ENCODE data around the gene MTMR1. TPM values are rescaled to one million over a fixed set of nuclear protein-coding genes. Genes with fewer than 3 reads are reported as not detected.

Gene MTMR1
- total RNA-seq, 3 donors from 2014 or later (not counting 1 experiment from before 2014, with no cell fraction given): 43.0 to 45.1 (median 43.1) TPM

DNA sequence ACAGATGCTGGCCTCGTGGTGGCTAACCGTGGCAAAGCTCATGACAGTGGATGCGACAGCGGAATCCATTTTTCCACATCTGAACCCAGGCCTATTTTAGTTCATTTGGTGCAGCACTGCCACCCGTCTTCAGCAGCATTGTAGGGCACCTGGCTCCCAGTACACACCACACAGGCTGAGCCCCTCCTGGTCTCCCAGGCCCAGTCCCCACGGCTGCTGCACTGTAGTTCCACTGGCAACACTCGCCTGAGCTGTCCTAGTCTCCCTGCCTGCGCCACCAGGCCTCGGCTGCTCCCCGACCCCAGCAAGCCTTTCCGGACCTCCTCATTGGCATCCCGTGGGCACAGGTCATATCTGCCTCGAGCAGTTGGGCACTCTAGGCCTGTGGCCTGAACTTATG is 76.2 kb downstream of the MTMR1 start:
- intact Hi-C loops (cut with micrococcal nuclease): no loop called here
- H3K4me3 Mint-ChIP-seq: no peak overlapping the region
- H3K4me1 ChIP-seq (ENCODE audit: control insufficient read depth, insufficient read depth, low read length): peaks cover 4% of the 10 kb centered on the region
- H3K27ac ChIP-seq (ENCODE audit: low read length): no peak overlapping the region
- 95% methylated on average over 13 of the region's 13 CpGs for WGBS (ENCODE audit: insufficient coverage)
- H3K36me3 Mint-ChIP-seq: no peaks in the 10 kb centered on the region
- no peak overlapping the region for H3K4me3 ChIP-seq (ENCODE audit: low read length)
- H3K27me3 ChIP-seq (ENCODE audit: control insufficient read depth, insufficient read depth, low read length): no peaks in the 10 kb centered on the region
- H3K9me3 Mint-ChIP-seq: no peaks in the 10 kb centered on the region
- TF ChIP-seq, protein P1, sequence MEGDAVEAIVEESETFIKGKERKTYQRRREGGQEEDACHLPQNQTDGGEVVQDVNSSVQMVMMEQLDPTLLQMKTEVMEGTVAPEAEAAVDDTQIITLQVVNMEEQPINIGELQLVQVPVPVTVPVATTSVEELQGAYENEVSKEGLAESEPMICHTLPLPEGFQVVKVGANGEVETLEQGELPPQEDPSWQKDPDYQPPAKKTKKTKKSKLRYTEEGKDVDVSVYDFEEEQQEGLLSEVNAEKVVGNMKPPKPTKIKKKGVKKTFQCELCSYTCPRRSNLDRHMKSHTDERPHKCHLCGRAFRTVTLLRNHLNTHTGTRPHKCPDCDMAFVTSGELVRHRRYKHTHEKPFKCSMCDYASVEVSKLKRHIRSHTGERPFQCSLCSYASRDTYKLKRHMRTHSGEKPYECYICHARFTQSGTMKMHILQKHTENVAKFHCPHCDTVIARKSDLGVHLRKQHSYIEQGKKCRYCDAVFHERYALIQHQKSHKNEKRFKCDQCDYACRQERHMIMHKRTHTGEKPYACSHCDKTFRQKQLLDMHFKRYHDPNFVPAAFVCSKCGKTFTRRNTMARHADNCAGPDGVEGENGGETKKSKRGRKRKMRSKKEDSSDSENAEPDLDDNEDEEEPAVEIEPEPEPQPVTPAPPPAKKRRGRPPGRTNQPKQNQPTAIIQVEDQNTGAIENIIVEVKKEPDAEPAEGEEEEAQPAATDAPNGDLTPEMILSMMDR (IDR thresholded peaks at IDR 0.05): no peak
- H3K27me3 Mint-ChIP-seq (ENCODE audit: low read depth in 2 of 2): no peaks in the 10 kb centered on the region
- DNase-seq (no peak), ATAC-seq (no peak)
- H3K36me3 ChIP-seq (ENCODE audit: control insufficient read depth, insufficient read depth, low read length): no peaks in the 10 kb centered on the region
- no peak overlapping the region for H3K27ac Mint-ChIP-seq
- no peaks in the 10 kb centered on the region for H3K9me3 ChIP-seq (ENCODE audit: control insufficient read depth, insufficient read depth, low read length)
- peaks cover 0 to 7% of the 10 kb centered on the region in 2 donors for H3K4me1 Mint-ChIP-seq

GRCh38 chrX:150770623-150771022 is 77.4 kb downstream of the MTMR1 start:
- TF ChIP-seq, protein P1 (IDR thresholded peaks at IDR 0.05): no peak
- DNase-seq (no peak), ATAC-seq (no peak)
- Histone ChIP-seq H3K4me3 (ENCODE audit: low read length) (no peak overlapping the region), H3K27ac (ENCODE audit: low read length) (no peak overlapping the region), H3K9me3 (ENCODE audit: control insufficient read depth, insufficient read depth, low read length) (no peaks in the 10 kb centered on the region), H3K36me3 (ENCODE audit: control insufficient read depth, insufficient read depth, low read length) (no peaks in the 10 kb centered on the region), H3K4me1 (ENCODE audit: control insufficient read depth, insufficient read depth, low read length) (peaks cover 4% of the 10 kb centered on the region), H3K27me3 (ENCODE audit: control insufficient read depth, insufficient read depth, low read length) (no peaks in the 10 kb centered on the region)
- H3K4me1 Mint-ChIP-seq: peaks cover 0 to 7% of the 10 kb centered on the region in 2 donors
- H3K27ac Mint-ChIP-seq: no peak overlapping the region
- H3K27me3 Mint-ChIP-seq (ENCODE audit: low read depth in 2 of 2): no peaks in the 10 kb centered on the region
- no peak overlapping the region for H3K4me3 Mint-ChIP-seq
- H3K36me3 Mint-ChIP-seq: no peaks in the 10 kb centered on the region
- intact Hi-C loops (cut with micrococcal nuclease): no loop called here
- H3K9me3 Mint-ChIP-seq: no peaks in the 10 kb centered on the region
- 96% methylated on average over 17 of the region's 17 CpGs for WGBS (ENCODE audit: insufficient coverage)

GRCh38 chrX:150771116-150771515 is 77.9 kb downstream of the MTMR1 start:
- ATAC-seq (no peak), DNase-seq (no peak)
- Mint-ChIP-seq H3K9me3 (no peaks in the 10 kb centered on the region), H3K36me3 (no peaks in the 10 kb centered on the region), H3K4me1 (peaks cover 0 to 7% of the 10 kb centered on the region in 2 donors), H3K27ac (no peak overlapping the region), H3K4me3 (no peak overlapping the region), H3K27me3 (ENCODE audit: low read depth in 2 of 2) (no peaks in the 10 kb centered on the region)
- intact Hi-C loops (cut with micrococcal nuclease): no loop called here
- TF ChIP-seq, protein P1 (IDR thresholded peaks at IDR 0.05): no peak
- H3K27ac ChIP-seq (ENCODE audit: low read length): no peak overlapping the region
- H3K27me3 ChIP-seq (ENCODE audit: control insufficient read depth, insufficient read depth, low read length): no peaks in the 10 kb centered on the region
- WGBS (ENCODE audit: insufficient coverage): 95% methylated on average over 16 of the region's 16 CpGs
- H3K36me3 ChIP-seq (ENCODE audit: control insufficient read depth, insufficient read depth, low read length): no peaks in the 10 kb centered on the region
- peaks cover 4% of the 10 kb centered on the region for H3K4me1 ChIP-seq (ENCODE audit: control insufficient read depth, insufficient read depth, low read length)
- no peak overlapping the region for H3K4me3 ChIP-seq (ENCODE audit: low read length)
- H3K9me3 ChIP-seq (ENCODE audit: control insufficient read depth, insufficient read depth, low read length): no peaks in the 10 kb centered on the region

Data from natural killer cell (primary cell).